ENCODE data around the gene MID1. TPM values are rescaled to one million over a fixed set of nuclear protein-coding genes. Genes with fewer than 3 reads are reported as not detected.

Gene MID1
- total and polyA plus RNA-seq, 9 of the 15 experiments (the other 6 are each of a cell fraction or from before 2014, with no cell fraction given) = 0.07 to 0.54 (median 0.33) TPM

DNA sequence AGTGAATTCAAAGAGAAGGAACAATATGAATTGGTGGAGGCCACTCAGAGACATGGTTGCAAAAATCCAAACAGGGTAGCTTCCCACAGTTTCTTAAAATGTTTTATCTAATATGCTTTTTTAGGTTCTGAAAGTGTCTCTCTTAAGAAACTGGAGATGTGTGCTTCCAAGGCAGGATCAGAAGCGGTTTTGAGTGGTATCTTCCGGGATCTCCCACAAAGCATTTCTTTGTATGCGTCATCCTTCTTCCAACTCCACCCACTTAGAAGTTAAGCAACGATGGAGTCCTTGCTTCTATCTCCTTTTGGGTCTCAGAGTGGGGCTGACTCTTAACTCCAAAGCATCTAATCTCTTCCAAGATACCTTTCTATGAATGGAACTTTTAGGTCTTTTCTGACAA is 196.7 kb downstream of the MID1 start:
- no peak for TF ChIP-seq ARID1B (IDR thresholded peaks at IDR 0.05)
- TF ChIP-seq, protein P1, sequence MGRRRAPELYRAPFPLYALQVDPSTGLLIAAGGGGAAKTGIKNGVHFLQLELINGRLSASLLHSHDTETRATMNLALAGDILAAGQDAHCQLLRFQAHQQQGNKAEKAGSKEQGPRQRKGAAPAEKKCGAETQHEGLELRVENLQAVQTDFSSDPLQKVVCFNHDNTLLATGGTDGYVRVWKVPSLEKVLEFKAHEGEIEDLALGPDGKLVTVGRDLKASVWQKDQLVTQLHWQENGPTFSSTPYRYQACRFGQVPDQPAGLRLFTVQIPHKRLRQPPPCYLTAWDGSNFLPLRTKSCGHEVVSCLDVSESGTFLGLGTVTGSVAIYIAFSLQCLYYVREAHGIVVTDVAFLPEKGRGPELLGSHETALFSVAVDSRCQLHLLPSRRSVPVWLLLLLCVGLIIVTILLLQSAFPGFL (CRISPR knock-in tag; IDR thresholded peaks at IDR 0.05) = no peak
- no peak for TF ChIP-seq THRAP3 (IDR thresholded peaks at IDR 0.05; ENCODE audit: borderline replicate concordance)
- TF ChIP-seq YBX1 (IDR thresholded peaks at IDR 0.05) = no peak
- TF ChIP-seq, protein P2, sequence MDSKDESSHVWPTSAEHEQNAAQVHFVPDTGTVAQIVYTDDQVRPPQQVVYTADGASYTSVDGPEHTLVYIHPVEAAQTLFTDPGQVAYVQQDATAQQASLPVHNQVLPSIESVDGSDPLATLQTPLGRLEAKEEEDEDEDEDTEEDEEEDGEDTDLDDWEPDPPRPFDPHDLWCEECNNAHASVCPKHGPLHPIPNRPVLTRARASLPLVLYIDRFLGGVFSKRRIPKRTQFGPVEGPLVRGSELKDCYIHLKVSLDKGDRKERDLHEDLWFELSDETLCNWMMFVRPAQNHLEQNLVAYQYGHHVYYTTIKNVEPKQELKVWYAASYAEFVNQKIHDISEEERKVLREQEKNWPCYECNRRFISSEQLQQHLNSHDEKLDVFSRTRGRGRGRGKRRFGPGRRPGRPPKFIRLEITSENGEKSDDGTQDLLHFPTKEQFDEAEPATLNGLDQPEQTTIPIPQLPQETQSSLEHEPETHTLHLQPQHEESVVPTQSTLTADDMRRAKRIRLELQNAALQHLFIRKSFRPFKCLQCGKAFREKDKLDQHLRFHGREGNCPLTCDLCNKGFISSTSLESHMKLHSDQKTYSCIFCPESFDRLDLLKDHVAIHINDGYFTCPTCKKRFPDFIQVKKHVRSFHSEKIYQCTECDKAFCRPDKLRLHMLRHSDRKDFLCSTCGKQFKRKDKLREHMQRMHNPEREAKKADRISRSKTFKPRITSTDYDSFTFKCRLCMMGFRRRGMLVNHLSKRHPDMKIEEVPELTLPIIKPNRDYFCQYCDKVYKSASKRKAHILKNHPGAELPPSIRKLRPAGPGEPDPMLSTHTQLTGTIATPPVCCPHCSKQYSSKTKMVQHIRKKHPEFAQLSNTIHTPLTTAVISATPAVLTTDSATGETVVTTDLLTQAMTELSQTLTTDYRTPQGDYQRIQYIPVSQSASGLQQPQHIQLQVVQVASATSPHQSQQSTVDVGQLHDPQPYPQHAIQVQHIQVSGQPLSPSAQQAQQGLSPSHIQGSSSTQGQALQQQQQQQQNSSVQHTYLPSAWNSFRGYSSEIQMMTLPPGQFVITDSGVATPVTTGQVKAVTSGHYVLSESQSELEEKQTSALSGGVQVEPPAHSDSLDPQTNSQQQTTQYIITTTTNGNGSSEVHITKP (IDR thresholded peaks at IDR 0.05; ENCODE audit: partially characterized antibody) = peak; percentile 52
- no peak for TF ChIP-seq RFX1 (IDR thresholded peaks at IDR 0.05)
- TF ChIP-seq FOSL1 (tag; conservative IDR thresholded peaks at IDR 0.05) = no peak
- Histone ChIP-seq H3K4me3 (no peak overlapping the region), H3K4me1 (replicated peaks in 1 of 2; ENCODE audit: control insufficient read depth in 2 of 2, insufficient read depth in 2 of 2, low read length in 2 of 2) (no peaks in the 10 kb centered on the region), H2AFZ (ENCODE audit: low read depth, low read length) (no peak overlapping the region), H4K20me1 (replicated peaks; ENCODE audit: control insufficient read depth, insufficient read depth, low read length) (no peaks in the 10 kb centered on the region), H3K4me2 (ENCODE audit: insufficient read depth, low read length) (no peak overlapping the region), H3K9me1 (ENCODE audit: control insufficient read depth, insufficient read depth, low read length) (no peaks in the 10 kb centered on the region), H3K79me2 (ENCODE audit: control insufficient read depth, insufficient read depth, low read length) (no peaks in the 10 kb centered on the region), H3K9ac (ENCODE audit: insufficient read depth in 1 of 2, low read depth in 2 of 2, low read length in 2 of 2) (no peak overlapping the region), H3K27me3 (ENCODE audit: control insufficient read depth in 2 of 2, insufficient read depth in 2 of 2, low read length in 2 of 2) (no peaks in the 10 kb centered on the region), H3K9me3 (replicated peaks; ENCODE audit: control insufficient read depth, insufficient read depth, low read depth, low read length) (no peaks in the 10 kb centered on the region), H3K36me3 (ENCODE audit: control insufficient read depth, insufficient read depth, low read length) (no peaks in the 10 kb centered on the region), H3K27ac (ENCODE audit: extremely low read depth, low read depth, low read length) (no peak overlapping the region)
- ChIA-PET POLR2A (no interaction called here), CTCF (ENCODE audit: low intra/inter-chr PET ratio) (no interaction called here)
- ATAC-seq = no peak
- in situ Hi-C loops (cut with MboI) = no loop called here
- 0% methylated on average over 4 of the region's 4 CpGs for WGBS (ENCODE audit: insufficient coverage, low coverage, missing lambda C conversion rate)
- BruUV-seq (replicated peaks) = no TSS peak
- no peak for FAIRE-seq
- intact Hi-C loops (cut with micrococcal nuclease) = no loop called here
- no peak for DNase-seq (ENCODE audit: extremely low read depth in 1 of 4, low spot score in 3 of 4)
